H9 (cell line): ENCODE measurements around the gene NRDE2. TPM values are rescaled to one million over a fixed set of nuclear protein-coding genes. Genes with fewer than 3 reads are reported as not detected.

Source experiments
- DNase-seq: peaks from one replicate; pipeline ENCODE4 v3.0.0-alpha.2; 2017
- H2AFZ ChIP-seq: one replicate; pipeline ENCODE4 v1.6.1; 2013; ENCODE audit warnings: mild to moderate bottlenecking, low read length, control low read depth, moderate library complexity
- H2AK5ac ChIP-seq: 2 replicates; pipeline ENCODE4 v1.6.1; 2013; ENCODE audit warnings: low read length, control low read depth, mixed read lengths; ENCODE audit not compliant: insufficient read length
- H2BK120ac ChIP-seq: one replicate; pipeline ENCODE4 v1.6.1; 2013; ENCODE audit warnings: low read depth, mild to moderate bottlenecking, low read length, control low read depth, inconsistent platforms; ENCODE audit not compliant: poor library complexity, severe bottlenecking
- H2BK12ac ChIP-seq: 2 replicates; pipeline ENCODE4 v1.6.1; 2013; ENCODE audit warnings: low read length, control low read depth, mixed read lengths, low read depth; ENCODE audit not compliant: insufficient read length
- H2BK15ac ChIP-seq: 2 replicates; pipeline ENCODE4 v1.6.1; 2013; ENCODE audit warnings: low read depth, low read length, control low read depth
- H2BK20ac ChIP-seq: one replicate; pipeline ENCODE4 v1.6.1; 2013; ENCODE audit warnings: low read depth, mild to moderate bottlenecking, low read length, control low read depth, inconsistent platforms; ENCODE audit not compliant: poor library complexity, severe bottlenecking
- H2BK5ac ChIP-seq: 2 replicates; pipeline ENCODE4 v1.6.1; 2013; ENCODE audit warnings: low read length, control low read depth, mixed read lengths; ENCODE audit not compliant: insufficient read length
- H3K14ac ChIP-seq: 2 replicates; pipeline ENCODE4 v1.6.1; 2013; ENCODE audit warnings: low read length, control low read depth; ENCODE audit not compliant: insufficient read depth
- H3K18ac ChIP-seq: 2 replicates; pipeline ENCODE4 v1.6.1; 2013; ENCODE audit warnings: low read depth, mild to moderate bottlenecking, mixed read lengths, low read length, control low read depth; ENCODE audit not compliant: insufficient read length
- H3K23ac ChIP-seq: 2 replicates; pipeline ENCODE4 v1.6.1; 2013; ENCODE audit warnings: low read length, control low read depth, mixed read lengths, low read depth; ENCODE audit not compliant: insufficient read length
- H3K23me2 ChIP-seq: 2 replicates; pipeline ENCODE4 v1.6.1; 2013; ENCODE audit warnings: low read depth, mild to moderate bottlenecking, mixed read lengths, low read length, control low read depth; ENCODE audit not compliant: insufficient read length, poor library complexity, severe bottlenecking
- H3K27ac ChIP-seq: 2 replicates; pipeline ENCODE4 v1.5.1; 2013; ENCODE audit warnings: low read length, control low read depth, mixed read lengths, low read depth; ENCODE audit not compliant: insufficient read length
- H3K27me3 ChIP-seq: 2 replicates; pipeline ENCODE4 v1.6.1; 2013; ENCODE audit warnings: low read length, control low read depth, inconsistent platforms; ENCODE audit not compliant: insufficient read depth
- H3K4ac ChIP-seq: 2 replicates; pipeline ENCODE4 v1.6.1; 2013; ENCODE audit warnings: low read depth, mild to moderate bottlenecking, control low read depth, inconsistent platforms, low read length, moderate library complexity
- H3K4me1 ChIP-seq: 2 replicates; pipeline ENCODE4 v1.6.1; 2013; ENCODE audit warnings: low read length, control low read depth, inconsistent platforms; ENCODE audit not compliant: insufficient read depth
- H3K4me2 ChIP-seq: 2 replicates; pipeline ENCODE4 v1.6.1; 2013; ENCODE audit warnings: low read length, control low read depth, mixed read lengths; ENCODE audit not compliant: insufficient read length, insufficient read depth
- H3K56ac ChIP-seq: 2 replicates; pipeline ENCODE4 v1.6.1; 2013; ENCODE audit warnings: low read depth, mild to moderate bottlenecking, mixed read lengths, low read length, control low read depth; ENCODE audit not compliant: insufficient read length
- H3K79me1 ChIP-seq: 2 replicates; pipeline ENCODE4 v1.6.1; 2013; ENCODE audit warnings: low read depth, mild to moderate bottlenecking, moderate library complexity, low read length, control low read depth, inconsistent platforms; ENCODE audit not compliant: insufficient read depth, poor library complexity, severe bottlenecking
- H3K79me2 ChIP-seq: 2 replicates; pipeline ENCODE4 v1.6.1; 2013; ENCODE audit warnings: low read length, control low read depth, inconsistent platforms; ENCODE audit not compliant: insufficient read depth
- H3K9ac ChIP-seq: 2 replicates; pipeline ENCODE4 v1.6.1; 2013; ENCODE audit warnings: low read length, control low read depth, mixed read lengths; ENCODE audit not compliant: insufficient read length; ENCODE audit errors: extremely low read depth
- H3K9me3 ChIP-seq: one replicate; pipeline ENCODE4 v1.6.1; 2013; ENCODE audit warnings: low read depth, low read length, inconsistent platforms; ENCODE audit not compliant: control insufficient read depth
- H3T11ph ChIP-seq: one replicate; pipeline ENCODE4 v1.6.1; 2013; ENCODE audit warnings: mild to moderate bottlenecking, low read length, control low read depth, inconsistent platforms
- H4K20me1 ChIP-seq: one replicate; pipeline ENCODE4 v1.6.1; 2013; ENCODE audit not compliant: control insufficient read depth, insufficient read length, insufficient read depth
- H4K5ac ChIP-seq: 2 replicates; pipeline ENCODE4 v1.6.1; 2013; ENCODE audit warnings: low read depth, mild to moderate bottlenecking, mixed read lengths, low read length, control low read depth; ENCODE audit not compliant: insufficient read length
- H4K8ac ChIP-seq: replicated peaks from 2 replicates; pipeline ENCODE4 v1.6.1; 2013; ENCODE audit warnings: low read length, control low read depth, mixed read lengths, low read depth; ENCODE audit not compliant: insufficient read length
- H4K91ac ChIP-seq: 2 replicates; pipeline ENCODE4 v1.6.1; 2013; ENCODE audit warnings: low read depth, mild to moderate bottlenecking, moderate library complexity, mixed read lengths, low read length, control low read depth; ENCODE audit not compliant: insufficient read length
- H3K27ac Mint-ChIP-seq, 3 experiments: 2 replicates in 2 of 3; 3 replicates in 1 of 3; pipeline ENCODE4 v1.8.0; 2020 to 2021; ENCODE audit warnings: mixed read lengths in 3 of 3, mild to moderate bottlenecking in 1 of 3, moderate library complexity in 1 of 3
- H3K27me3 Mint-ChIP-seq: 2 replicates; pipeline ENCODE4 v1.8.0; 2021; ENCODE audit warnings: low read depth, mild to moderate bottlenecking, moderate library complexity, mixed read lengths
- H3K36me3 Mint-ChIP-seq, 3 experiments: 2 replicates in 2 of 3; 3 replicates in 1 of 3; pipeline ENCODE4 v1.8.0; 2020 to 2021; ENCODE audit warnings: low read depth in 3 of 3, mixed read lengths in 3 of 3; ENCODE audit not compliant: insufficient read depth in 1 of 3
- H3K4me1 Mint-ChIP-seq, 2 experiments: 2 replicates each; pipeline ENCODE4 v1.8.0; 2020; ENCODE audit warnings: mixed read lengths in 2 of 2
- H3K4me3 Mint-ChIP-seq, 2 experiments: 2 replicates in 1 of 2; 3 replicates in 1 of 2; pipeline ENCODE4 v1.8.0; 2020 to 2021; ENCODE audit warnings: mild to moderate bottlenecking in 2 of 2, mixed read lengths in 2 of 2, moderate library complexity in 1 of 2
- H3K9me3 Mint-ChIP-seq, 2 experiments: 2 replicates in 1 of 2; 3 replicates in 1 of 2; pipeline ENCODE4 v1.8.0; 2020; ENCODE audit warnings: mild to moderate bottlenecking in 2 of 2, mixed read lengths in 2 of 2, moderate library complexity in 1 of 2
- CTCF ChIP-seq: fragments of 200-600 bp; sonication (generic); conservative IDR thresholded peaks from 3 replicates; pipeline ENCODE4 v1.8.0; 2021; ENCODE audit warnings: antibody characterized with exemption, mild to moderate bottlenecking
- WGBS: extraction: QIAGEN DNeasy Blood & Tissue Kit; methylation state at CpG from one replicate; pipeline ENCODE4 v1.1.7; 2013; ENCODE audit warnings: missing lambda C conversion rate, low lambda C conversion rate, mixed read lengths; ENCODE audit not compliant: insufficient read length; ENCODE audit errors: extremely low coverage; 5-methylcytosine and 5-hydroxymethylcytosine counted together
- long read RNA-seq: library from polyadenylated mRNA; unstranded; transcript quantifications from one replicate; pipeline ENCODE4 v2.0.0, GENCODE V29; 2020
- total RNA-seq: library from RNA; stranded (reverse); gene quantifications from 2 replicates; pipeline ENCODE4 v1.2.1, GENCODE V29; 2021

The NRDE2 gene
- 18.1 and 21.2 TPM in 2 replicates for total RNA-seq
- long read RNA-seq, full-length matches to known transcripts, result 10 of 22 reads
- long read RNA-seq, partial matches to known transcripts, result 3 of 22 reads
- long read RNA-seq, other reads (novel, unspliced or antisense), result 9 of 22 reads

- H4K5ac ChIP-seq, result no peak within 1 kb of the TSS
- H2AFZ ChIP-seq, result no peak within 1 kb of the TSS
- peaks cover 31% of the 10 kb centered on the region for H3K27me3 Mint-ChIP-seq
- no peaks in the 10 kb centered on the region for H3K27me3 ChIP-seq
- H3K79me1 ChIP-seq, result peaks cover 5% of the 10 kb centered on the region
- no peak within 1 kb of the TSS for H2AK5ac ChIP-seq
- H3K9me3 Mint-ChIP-seq, result no peaks in the 10 kb centered on the region
- H3K56ac ChIP-seq, result no peak within 1 kb of the TSS
- H2BK15ac ChIP-seq, result no peak within 1 kb of the TSS
- H3K23me2 ChIP-seq, result no peaks in the 10 kb centered on the region
- no peak within 1 kb of the TSS for H3K23ac ChIP-seq
- H2BK12ac ChIP-seq, result no peak within 1 kb of the TSS
- H2BK120ac ChIP-seq, result no peak within 1 kb of the TSS
- H3K4me1 ChIP-seq, result no peaks in the 10 kb centered on the region
- H3K4ac ChIP-seq, result no peak within 1 kb of the TSS
- no CpG with 5 or more reads among the region's 46 CpGs for WGBS
- H2BK20ac ChIP-seq, result no peak within 1 kb of the TSS
- H3K9ac ChIP-seq, result peak within 1 kb of the TSS; percentile 73
- peak within 1 kb of the TSS; percentile 78 to 98 (median 98) for H3K27ac Mint-ChIP-seq
- H3K4me1 Mint-ChIP-seq, result peaks cover 6% of the 10 kb centered on the region in 2 experiments
- no peaks in the 10 kb centered on the region for H3K9me3 ChIP-seq
- peak within 1 kb of the TSS; percentile 92 for H3K18ac ChIP-seq
- H3K36me3 Mint-ChIP-seq, result peaks cover 0 to 1% (median 0%) of the 10 kb centered on the region in 3 experiments; a peak in 1 of 7 replicates
- H4K91ac ChIP-seq, result no peak within 1 kb of the TSS
- peak within 1 kb of the TSS; percentile 86; the same call in 1 of the 2 replicates for H3K14ac ChIP-seq
- H4K20me1 ChIP-seq, result no peaks in the 10 kb centered on the region
- H4K8ac ChIP-seq, result no peak within 1 kb of the TSS
- H3K27ac ChIP-seq, result no peak within 1 kb of the TSS
- peak within 1 kb of the TSS; percentile 84 to 86 for H3K4me3 Mint-ChIP-seq
- peak; percentile 99 for DNase-seq
- no peak for TF ChIP-seq CTCF
- H3K79me2 ChIP-seq, result no peaks in the 10 kb centered on the region; the same call in 1 of the 2 replicates
- no peak within 1 kb of the TSS for H2BK5ac ChIP-seq
- no peak within 1 kb of the TSS for H3T11ph ChIP-seq
- H3K4me2 ChIP-seq, result peak within 1 kb of the TSS; percentile 70
These were observed at the start of gene NRDE2 for GRCh38 chr14:90331497-90332270. Gene NRDE2 (minus strand): TSS chr14:90331941. CDS start chr14:90331904, 37 bp downstream.
